Measurements from ENCODE around the gene DTNBP1. TPM values are rescaled to one million over a fixed set of nuclear protein-coding genes. Genes with fewer than 3 reads are reported as not detected.
A peak's percentile ranks its signal among the peaks of the same experiment; 100 is the strongest.

Gene DTNBP1
- total RNA-seq, 4 donors from 2014 or later, result 5.2 to 14.7 (median 7.5) TPM

- Histone ChIP-seq H3K36me3 (peaks cover 0 to 24% (median 0%) of the 10 kb centered on the region in 3 donors), H3K9me3 (no peaks in the 10 kb centered on the region), H3K4me1 (peaks cover 3 to 42% (median 13%) of the 10 kb centered on the region in 3 donors), H3K4me3 (no peak overlapping the region), H3K27me3 (no peaks in the 10 kb centered on the region), H3K27ac (no peak overlapping the region)
- intact Hi-C loops (cut with DNase I), result no loop called here
- TF ChIP-seq CTCF (IDR thresholded peaks at IDR 0.05) (no peak), POLR2A (IDR thresholded peaks at IDR 0.05) (no peak)
- WGBS, 2 donors, result 88 to 94% methylated on average over 8 of the region's 8 CpGs
- DNase-seq, result no peak
Measured at GRCh38 chr6:15626878-15627674, 35.8 kb downstream of the DTNBP1 start.

GRCh38 chr6:15626160-15626559 is 36.7 kb downstream of the DTNBP1 start:
- H3K4me3 ChIP-seq, result no peak overlapping the region
- no peaks in the 10 kb centered on the region for H3K9me3 ChIP-seq
- TF ChIP-seq POLR2A (IDR thresholded peaks at IDR 0.05), result no peak
- TF ChIP-seq CTCF (IDR thresholded peaks at IDR 0.05), result no peak
- 89 to 95% methylated on average over 1 of the region's 1 CpG for WGBS, 2 donors
- H3K36me3 ChIP-seq, result peaks cover 0 to 24% (median 0%) of the 10 kb centered on the region in 3 donors
- intact Hi-C loops (cut with DNase I), result no loop called here
- peaks cover 9 to 50% (median 21%) of the 10 kb centered on the region in 3 donors for H3K4me1 ChIP-seq
- no peak overlapping the region for H3K27ac ChIP-seq
- DNase-seq, result no peak
- H3K27me3 ChIP-seq, result no peaks in the 10 kb centered on the region

GRCh38 chr6:15623276-15624116 is 39.3 kb downstream of the DTNBP1 start:
- Histone ChIP-seq H3K36me3 (peaks cover 0 to 24% (median 0%) of the 10 kb centered on the region in 3 donors), H3K4me3 (no peak overlapping the region), H3K9me3 (no peaks in the 10 kb centered on the region), H3K4me1 (peaks cover 8 to 36% (median 22%) of the 10 kb centered on the region in 3 donors), H3K27me3 (no peaks in the 10 kb centered on the region), H3K27ac (peak overlapping the region in 2 of 4 donors; percentile 3 to 47)
- no peak for DNase-seq
- 69 to 72% methylated on average over 8 of the region's 8 CpGs for WGBS, 2 donors
- TF ChIP-seq CTCF (IDR thresholded peaks at IDR 0.05), result peak in 5 of 6 experiments; percentile 24 to 73 (median 70)
- TF ChIP-seq POLR2A (IDR thresholded peaks at IDR 0.05), result no peak
- intact Hi-C loops (cut with DNase I), result no loop called here

GRCh38 chr6:15622045-15622740 is 40.6 kb downstream of the DTNBP1 start:
- intact Hi-C loops (cut with DNase I), result no loop called here
- Histone ChIP-seq H3K27ac (peak overlapping the region in 2 of 4 donors; percentile 42 to 45), H3K9me3 (no peaks in the 10 kb centered on the region), H3K36me3 (peaks cover 0 to 24% (median 0%) of the 10 kb centered on the region in 3 donors), H3K27me3 (no peaks in the 10 kb centered on the region), H3K4me1 (peaks cover 6 to 28% (median 20%) of the 10 kb centered on the region in 3 donors), H3K4me3 (no peak overlapping the region)
- 81 to 88% methylated on average over 4 of the region's 4 CpGs for WGBS, 2 donors
- TF ChIP-seq POLR2A (IDR thresholded peaks at IDR 0.05), result no peak
- no peak for TF ChIP-seq CTCF (IDR thresholded peaks at IDR 0.05)
- DNase-seq, result no peak

Data from esophagus squamous epithelium (tissue), 5 donors.